Epithelial cell of esophagus (primary cell): ENCODE data around the gene TMEM38A.
"Not testable (repeated sequence)": the region's sequence is repeated elsewhere in the genome, so short reads cannot be mapped to it uniquely, and the experiment has no call there.

Experiments used
- DNase-seq: peaks from one replicate; pipeline ENCODE4 v3.0.0; 2010; ENCODE audit warnings: low read depth
- H3K4me3 ChIP-seq: 2 replicates; pipeline ENCODE4 v1.5.1; 2011; ENCODE audit warnings: mild to moderate bottlenecking, low read length, control low read depth
- TF ChIP-seq, protein P1 (sequence below): IDR thresholded peaks from 2 replicates; pipeline ENCODE4 v1.5.1; 2011; ENCODE audit warnings: low read depth, mild to moderate bottlenecking, low read length, control low read depth, inconsistent platforms; ENCODE audit not compliant: insufficient read depth; ENCODE audit errors: missing control alignments

TMEM38A gene

DNA sequence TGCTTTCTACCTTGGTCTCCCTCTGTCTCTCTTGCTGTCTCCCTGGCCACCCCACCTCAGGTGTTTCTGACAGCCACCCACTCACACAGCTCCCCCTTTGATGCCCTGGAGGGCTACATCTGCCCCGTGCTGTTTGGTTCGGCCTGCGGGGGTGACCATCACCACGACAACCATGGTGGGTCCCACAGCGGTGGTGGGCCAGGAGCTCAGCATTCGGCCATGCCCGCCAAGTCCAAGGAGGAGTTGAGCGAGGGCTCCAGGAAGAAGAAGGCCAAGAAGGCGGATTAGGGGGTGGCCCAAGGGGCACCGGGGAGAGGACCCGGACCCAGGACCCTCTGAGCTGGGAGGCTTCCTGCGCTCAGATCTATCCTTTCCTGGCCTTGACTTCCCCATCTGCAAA lies 27.1 kb downstream of the TMEM38A start:
- DNase-seq: no peak
- H3K4me3 ChIP-seq: no peak overlapping the region
- TF ChIP-seq, protein P1, sequence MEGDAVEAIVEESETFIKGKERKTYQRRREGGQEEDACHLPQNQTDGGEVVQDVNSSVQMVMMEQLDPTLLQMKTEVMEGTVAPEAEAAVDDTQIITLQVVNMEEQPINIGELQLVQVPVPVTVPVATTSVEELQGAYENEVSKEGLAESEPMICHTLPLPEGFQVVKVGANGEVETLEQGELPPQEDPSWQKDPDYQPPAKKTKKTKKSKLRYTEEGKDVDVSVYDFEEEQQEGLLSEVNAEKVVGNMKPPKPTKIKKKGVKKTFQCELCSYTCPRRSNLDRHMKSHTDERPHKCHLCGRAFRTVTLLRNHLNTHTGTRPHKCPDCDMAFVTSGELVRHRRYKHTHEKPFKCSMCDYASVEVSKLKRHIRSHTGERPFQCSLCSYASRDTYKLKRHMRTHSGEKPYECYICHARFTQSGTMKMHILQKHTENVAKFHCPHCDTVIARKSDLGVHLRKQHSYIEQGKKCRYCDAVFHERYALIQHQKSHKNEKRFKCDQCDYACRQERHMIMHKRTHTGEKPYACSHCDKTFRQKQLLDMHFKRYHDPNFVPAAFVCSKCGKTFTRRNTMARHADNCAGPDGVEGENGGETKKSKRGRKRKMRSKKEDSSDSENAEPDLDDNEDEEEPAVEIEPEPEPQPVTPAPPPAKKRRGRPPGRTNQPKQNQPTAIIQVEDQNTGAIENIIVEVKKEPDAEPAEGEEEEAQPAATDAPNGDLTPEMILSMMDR: no peak

DNA sequence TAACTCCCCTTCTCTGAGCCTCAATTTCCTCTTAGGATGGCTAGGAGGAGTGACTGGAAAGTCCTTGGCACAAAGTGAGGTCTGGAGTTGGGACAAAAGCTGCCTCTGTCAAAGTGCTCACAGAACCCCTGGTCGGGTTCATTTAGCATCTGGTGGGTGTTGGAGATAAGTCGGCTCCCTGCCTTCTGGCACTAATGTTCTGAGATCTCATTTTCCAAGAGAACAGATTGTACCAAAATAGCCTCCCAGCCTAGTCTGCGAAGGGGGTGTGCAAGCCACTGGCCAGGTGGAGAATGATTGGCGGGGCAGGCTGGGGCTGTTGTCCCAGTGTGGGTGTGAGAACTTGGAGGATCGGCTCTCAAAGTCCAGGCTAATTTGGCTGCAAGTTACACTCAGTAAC lies 38.0 kb downstream of the TMEM38A start:
- TF ChIP-seq, protein P1: no peak
- DNase-seq: no peak
- H3K4me3 ChIP-seq: no peak overlapping the region

DNA sequence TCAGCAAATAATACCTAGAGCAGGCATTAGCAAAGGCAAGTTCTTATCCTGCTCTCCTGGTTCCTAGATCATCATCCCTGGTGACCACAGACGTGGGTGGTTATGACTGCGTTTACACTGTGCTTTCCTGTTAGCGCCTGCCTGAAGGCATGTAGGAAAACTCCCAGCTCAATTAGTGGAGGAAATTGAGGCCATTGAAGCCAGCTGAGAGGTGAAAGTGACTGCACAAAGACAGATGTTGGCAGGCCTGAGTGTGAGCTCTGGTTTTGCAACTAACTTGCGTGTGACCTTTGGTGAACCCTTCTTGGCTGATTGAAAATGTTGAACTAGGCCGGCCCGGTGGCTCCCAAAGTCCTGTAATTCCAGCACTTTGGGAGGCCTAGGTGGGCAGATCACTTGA lies 41.2 kb downstream of the TMEM38A start:
- TF ChIP-seq, protein P1: no peak
- H3K4me3 ChIP-seq: no peak overlapping the region
- peak; percentile 98 for DNase-seq

DNA sequence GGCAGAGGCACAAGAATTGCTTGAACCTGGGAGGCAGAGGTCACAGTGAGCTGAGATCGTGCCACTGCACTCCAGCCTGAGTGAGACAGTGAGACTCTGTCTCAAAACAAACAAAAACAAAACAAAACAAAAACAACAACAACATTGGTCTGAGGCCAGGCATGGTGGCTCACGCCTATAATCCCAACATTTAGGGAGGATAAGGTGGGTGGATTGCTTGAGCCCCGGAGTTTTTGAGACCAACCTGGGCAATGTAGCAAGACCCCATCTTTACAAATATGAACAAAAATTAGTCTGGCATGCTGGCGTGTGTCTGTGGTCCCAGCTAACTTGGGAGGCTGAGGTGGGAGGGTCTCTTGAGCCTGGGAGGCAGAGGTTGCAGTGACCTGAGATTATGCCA lies 42.7 kb downstream of the TMEM38A start:
- TF ChIP-seq, protein P1: no peak
- no peak for DNase-seq
- no peak overlapping the region for H3K4me3 ChIP-seq

DNA sequence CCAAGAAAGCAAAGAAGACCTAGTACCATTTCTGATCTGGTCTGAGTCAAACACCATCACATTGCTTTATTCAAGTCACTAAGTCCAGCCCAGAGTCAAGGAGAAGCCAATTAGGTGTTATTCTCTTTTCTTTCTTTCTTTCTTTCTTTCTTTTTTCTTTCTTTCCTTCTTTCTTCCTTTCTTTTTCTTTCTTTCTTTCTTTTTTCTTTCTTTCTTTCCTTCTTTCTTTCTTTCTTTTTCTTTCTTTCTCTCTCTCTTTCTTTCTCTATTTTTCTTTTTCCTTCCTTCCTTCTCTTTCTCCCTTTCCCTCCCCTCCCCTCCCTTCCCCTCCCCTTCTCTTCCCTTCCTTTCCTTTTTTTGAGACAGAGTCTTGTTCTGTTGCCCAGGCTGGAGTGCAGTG lies 49.9 kb downstream of the TMEM38A start:
- H3K4me3 ChIP-seq, DNase-seq: not testable (repeated sequence)

DNA sequence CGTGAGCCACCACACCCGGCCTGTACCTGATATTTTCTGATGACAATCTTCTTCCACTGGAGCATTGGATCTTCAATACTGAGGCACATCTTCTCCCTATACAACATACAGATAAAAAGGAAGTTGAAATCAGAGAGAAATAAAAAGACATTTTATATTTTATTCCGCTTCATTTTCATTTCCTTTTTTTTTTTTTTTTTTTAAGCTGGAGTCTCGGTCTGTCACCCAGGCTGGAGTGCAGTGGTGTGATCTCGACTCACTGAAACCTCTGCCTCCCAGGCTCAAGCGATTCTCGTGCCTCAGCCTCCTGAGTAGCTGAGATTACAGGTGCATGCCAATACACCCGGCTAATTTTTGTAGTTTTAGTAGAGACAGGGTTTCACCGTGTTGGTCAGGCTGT lies 51.4 kb downstream of the TMEM38A start:
- not testable (repeated sequence) for H3K4me3 ChIP-seq, DNase-seq

DNA sequence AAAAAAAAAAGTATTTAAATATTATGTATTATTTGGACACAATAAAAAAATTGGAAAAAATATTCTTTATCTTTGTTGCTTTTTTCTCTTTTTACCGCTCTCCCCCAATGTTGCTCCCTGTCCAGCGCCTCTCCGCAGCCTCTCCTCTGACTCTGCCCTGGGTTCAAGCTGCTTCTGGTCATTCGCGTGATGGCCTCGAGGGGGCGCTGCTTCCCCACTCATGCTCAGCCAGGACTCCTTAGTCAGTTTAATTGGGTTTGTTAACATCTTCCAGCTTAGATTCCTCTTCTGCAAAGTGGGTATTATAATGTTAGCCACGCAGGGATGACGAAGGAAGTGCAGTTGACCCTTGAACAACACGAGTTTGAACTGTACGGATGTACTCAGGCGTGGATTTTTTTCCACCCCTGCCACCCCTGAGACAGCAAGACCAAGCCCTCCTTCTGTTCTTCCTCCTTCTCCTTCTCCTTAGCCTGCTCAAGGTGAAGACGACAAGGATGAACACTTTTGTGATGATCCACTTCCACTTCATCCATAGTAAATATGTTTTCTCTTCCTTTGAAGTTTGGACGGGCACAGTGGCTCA lies 53.9 kb downstream of the TMEM38A start:
- no peak overlapping the region for H3K4me3 ChIP-seq
- DNase-seq: peak; percentile 64
- TF ChIP-seq, protein P1: peak; percentile 95

DNA sequence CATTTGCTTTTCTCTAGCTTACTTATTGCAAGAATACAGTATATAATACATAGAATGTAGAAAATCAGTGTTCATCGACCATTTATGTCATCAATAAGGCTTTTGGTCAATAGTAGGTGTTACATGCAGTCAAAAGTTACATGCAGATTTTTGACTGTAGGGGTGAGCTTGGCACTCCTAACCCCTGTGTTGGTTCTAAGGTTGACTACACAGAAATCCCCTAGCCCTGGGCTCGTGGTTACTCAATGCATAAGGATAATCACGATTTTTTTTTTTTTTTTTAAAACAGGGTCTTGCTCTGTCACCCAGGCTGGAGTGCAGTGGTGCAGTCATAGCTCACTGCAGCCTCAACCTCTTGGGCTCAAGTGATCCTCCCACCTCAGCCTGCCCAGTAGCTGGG lies 54.7 kb downstream of the TMEM38A start:
- TF ChIP-seq, protein P1: no peak
- no peak for DNase-seq
- no peak overlapping the region for H3K4me3 ChIP-seq
